ENCODE data around the gene NELFB. TPM values are rescaled to one million over a fixed set of nuclear protein-coding genes. Genes with fewer than 3 reads are reported as not detected.

Gene NELFB
- total RNA-seq, 2 donors from 2014 or later, result 33.2 to 37.8 TPM

GRCh38 chr9:137319011-137319738 lies 64.0 kb downstream of the NELFB start:
- H3K27me3 Mint-ChIP-seq, result no peaks in the 10 kb centered on the region
- no peaks in the 10 kb centered on the region for H3K9me3 ChIP-seq (ENCODE audit: control insufficient read depth, low read length, poor library complexity, severe bottlenecking)
- DNase-seq, result peak in 1 of 3 donors; percentile 8
- ATAC-seq, result no peak
- no peaks in the 10 kb centered on the region for H3K36me3 Mint-ChIP-seq (ENCODE audit: low read depth)
- H3K4me3 Mint-ChIP-seq, result no peak overlapping the region
- H3K27ac Mint-ChIP-seq, result no peak overlapping the region
- H3K4me1 Mint-ChIP-seq, result peaks cover 4% of the 10 kb centered on the region

- ATAC-seq, result no peak
- peak in 1 of 3 donors; percentile 7 for DNase-seq
- Mint-ChIP-seq H3K27me3 (no peaks in the 10 kb centered on the region), H3K36me3 (ENCODE audit: low read depth) (no peaks in the 10 kb centered on the region), H3K4me1 (peaks cover 4% of the 10 kb centered on the region), H3K4me3 (no peak overlapping the region), H3K27ac (no peak overlapping the region)
- H3K9me3 ChIP-seq (ENCODE audit: control insufficient read depth, low read length, poor library complexity, severe bottlenecking), result no peaks in the 10 kb centered on the region
Observed at GRCh38 chr9:137319739-137320551, 64.8 kb downstream of the NELFB start.

- H3K4me1 Mint-ChIP-seq, result peaks cover 4% of the 10 kb centered on the region
- peaks cover under 1% of the 10 kb centered on the region for H3K27me3 Mint-ChIP-seq
- no peaks in the 10 kb centered on the region for H3K36me3 Mint-ChIP-seq (ENCODE audit: low read depth)
- H3K9me3 ChIP-seq (ENCODE audit: control insufficient read depth, low read length, poor library complexity, severe bottlenecking), result no peaks in the 10 kb centered on the region
- no peak overlapping the region for H3K27ac Mint-ChIP-seq
- H3K4me3 Mint-ChIP-seq, result peak overlapping the region; percentile 36
- DNase-seq (peak in 1 of 3 donors; percentile 9), ATAC-seq (peak; percentile 45)
Observed at GRCh38 chr9:137320555-137321384, 65.6 kb downstream of the NELFB start.

DNA sequence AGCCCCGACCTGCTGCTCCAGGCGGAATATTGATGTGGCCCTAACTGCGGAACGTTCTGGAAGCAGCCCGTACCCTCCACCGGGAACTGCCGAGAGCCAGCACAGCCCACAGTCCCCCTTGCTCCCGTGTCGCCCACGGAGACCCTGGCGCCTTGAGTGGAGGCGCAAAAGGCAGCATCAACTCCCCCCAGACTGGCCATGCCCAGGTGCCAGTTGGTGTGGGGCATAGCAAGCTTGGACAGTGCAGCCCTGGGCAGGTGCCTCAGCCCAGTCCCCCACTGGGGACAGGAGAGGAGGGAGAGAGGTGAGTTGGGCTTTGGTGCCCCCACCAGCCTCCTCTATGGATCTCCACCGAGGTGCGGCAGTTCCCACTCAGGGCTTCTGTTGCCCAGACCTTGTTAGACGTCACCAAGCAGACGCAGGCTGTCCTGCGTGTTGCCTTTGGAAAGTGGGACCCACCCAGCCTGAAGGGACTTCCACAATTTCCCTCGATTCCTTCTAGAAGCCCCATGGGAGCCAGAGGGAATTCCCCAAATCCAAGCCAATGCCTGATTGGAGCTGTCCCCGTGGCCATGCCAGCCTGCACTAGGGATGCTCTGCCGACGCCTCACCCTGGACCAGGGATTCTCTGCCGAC lies 66.7 kb downstream of the NELFB start:
- Mint-ChIP-seq H3K36me3 (ENCODE audit: low read depth) (no peaks in the 10 kb centered on the region), H3K27me3 (peaks cover 11% of the 10 kb centered on the region), H3K4me3 (no peak overlapping the region), H3K27ac (no peak overlapping the region), H3K4me1 (peaks cover 7% of the 10 kb centered on the region)
- H3K9me3 ChIP-seq (ENCODE audit: control insufficient read depth, low read length, poor library complexity, severe bottlenecking), result no peaks in the 10 kb centered on the region
- no peak for DNase-seq
- no peak for ATAC-seq

Other genes starting within 250 kb of the NELFB start
- 100 to 1,000 TPM; 120 to 131 TPM for gene ABCA2, start 227.1 kb upstream of the NELFB start, total RNA-seq
- 10 to 100 TPM in 1 of 2 donors, 1 to 10 TPM in 1; 7.7 to 10.6 TPM for gene FUT7, start 223.2 kb upstream of the NELFB start, total RNA-seq
- 100 to 1,000 TPM; 139 to 202 TPM for gene NPDC1, start 209.2 kb upstream of the NELFB start, total RNA-seq
- under 1 TPM in 1 of 2 donors, not detected in 1; 0.20 TPM for gene ENTPD2, start 201.3 kb upstream of the NELFB start, total RNA-seq
- gene SAPCD2, start 184.8 kb upstream of the NELFB start, total RNA-seq, result under 1 TPM; 0.27 to 0.39 TPM
- 10 to 100 TPM in 1 of 2 donors, 1 to 10 TPM in 1; 9.3 to 10.2 TPM for gene UAP1L1, start 177.8 kb upstream of the NELFB start, total RNA-seq
- gene MAN1B1, start 168.3 kb upstream of the NELFB start, total RNA-seq, result 10 to 100 TPM; 62.0 to 62.3 TPM
- gene DPP7, start 140.6 kb upstream of the NELFB start, total RNA-seq, result 100 to 1,000 TPM; 270 to 311 TPM
- not detected for gene GRIN1, start 116.2 kb upstream of the NELFB start, total RNA-seq
- not detected for gene LRRC26, start 85.3 kb upstream of the NELFB start, total RNA-seq
- gene TMEM210, start 83.3 kb upstream of the NELFB start, total RNA-seq, result not detected
- gene ANAPC2, start 66.8 kb upstream of the NELFB start, total RNA-seq, result 100 to 1,000 TPM; 114 to 116 TPM
- gene SSNA1, start 66.7 kb upstream of the NELFB start, total RNA-seq, result 10 to 100 TPM; 39.4 to 48.3 TPM
- gene TPRN, start 54.6 kb upstream of the NELFB start, total RNA-seq, result 1 to 10 TPM; 5.7 to 6.3 TPM
- gene TMEM203, start 49.7 kb upstream of the NELFB start, total RNA-seq, result 10 to 100 TPM; 21.3 to 21.4 TPM
- gene NDOR1, start 49.6 kb upstream of the NELFB start, total RNA-seq, result 10 to 100 TPM; 24.0 to 30.7 TPM
- gene RNF208, start 33.1 kb upstream of the NELFB start, total RNA-seq, result 1 to 10 TPM; 1.2 to 5.3 TPM
- under 1 TPM in 1 of 2 donors, not detected in 1; 0.52 TPM for gene CYSRT1, start 30.2 kb upstream of the NELFB start, total RNA-seq
- not detected for gene RNF224, start 27.8 kb upstream of the NELFB start, total RNA-seq
- gene SLC34A3, start 24.4 kb upstream of the NELFB start, total RNA-seq, result not detected
- gene TUBB4B, start 14.0 kb upstream of the NELFB start, total RNA-seq, result 10 to 100 TPM; 81.0 to 90.5 TPM
- gene STPG3, start 4.0 kb upstream of the NELFB start, total RNA-seq, result under 1 TPM in 1 of 2 donors, not detected in 1; 0.62 TPM
- 1 to 10 TPM; 2.1 to 4.0 TPM for gene TOR4A, start 22.4 kb downstream of the NELFB start, total RNA-seq
- under 1 TPM; 0.42 to 0.91 TPM for gene NRARP, start 46.9 kb downstream of the NELFB start, total RNA-seq
- gene EXD3, start 167.8 kb downstream of the NELFB start, total RNA-seq, result 10 to 100 TPM; 15.4 to 17.8 TPM
- gene NOXA1, start 168.1 kb downstream of the NELFB start, total RNA-seq, result 1 to 10 TPM; 3.0 to 3.3 TPM
- not detected for gene ENTPD8, start 186.0 kb downstream of the NELFB start, total RNA-seq
- 10 to 100 TPM; 41.5 to 54.2 TPM for gene NSMF, start 204.0 kb downstream of the NELFB start, total RNA-seq